Measurements from ENCODE around the gene RALGPS2.
A peak's percentile ranks its signal among the peaks of the same experiment; 100 is the strongest.
"Not testable (repeated sequence)": the region's sequence is repeated elsewhere in the genome, so short reads cannot be mapped to it uniquely, and the experiment has no call there.

RALGPS2 gene

GRCh38 chr1:178725466-178726086, 532 bp downstream of the RALGPS2 start:
- peak in 1 of 2 donors; percentile 34 for DNase-seq

GRCh38 chr1:178726087-178726517, 1.1 kb downstream of the RALGPS2 start:
- peak; percentile 74 to 84 for DNase-seq

- DNase-seq: peak in 1 of 2 donors; percentile 1
Measured at GRCh38 chr1:178726545-178726944, 1.5 kb downstream of the RALGPS2 start.

GRCh38 chr1:178727014-178727895, 2.2 kb downstream of the RALGPS2 start:
- no peak for DNase-seq

GRCh38 chr1:178733972-178734371, 8.9 kb downstream of the RALGPS2 start:
- DNase-seq: no peak

- DNase-seq: no peak
Measured at GRCh38 chr1:178738780-178739179, 13.7 kb downstream of the RALGPS2 start.

GRCh38 chr1:178739285-178740045, 14.4 kb downstream of the RALGPS2 start:
- DNase-seq: no peak

- no peak for DNase-seq
Measured at GRCh38 chr1:178740491-178740890, 15.4 kb downstream of the RALGPS2 start.

GRCh38 chr1:178740924-178741323, 15.9 kb downstream of the RALGPS2 start:
- DNase-seq: no peak

GRCh38 chr1:178743801-178744200, 18.8 kb downstream of the RALGPS2 start:
- DNase-seq: peak; percentile 20 to 52

- DNase-seq: no peak
Measured at GRCh38 chr1:178745260-178745659, 20.2 kb downstream of the RALGPS2 start.

- DNase-seq: no peak
Measured at GRCh38 chr1:178746345-178746744, 21.3 kb downstream of the RALGPS2 start.

GRCh38 chr1:178747361-178747760, 22.3 kb downstream of the RALGPS2 start:
- DNase-seq: not testable (repeated sequence)

GRCh38 chr1:178749581-178750166, 24.6 kb downstream of the RALGPS2 start:
- no peak for DNase-seq

GRCh38 chr1:178751046-178751445, 26.0 kb downstream of the RALGPS2 start:
- DNase-seq: no peak

GRCh38 chr1:178752891-178753290, 27.8 kb downstream of the RALGPS2 start:
- DNase-seq: no peak

- DNase-seq: not testable (repeated sequence)
Measured at GRCh38 chr1:178754655-178755256, 29.7 kb downstream of the RALGPS2 start.

- DNase-seq: peak; percentile 13 to 36
Measured at GRCh38 chr1:178768423-178768822, 43.4 kb downstream of the RALGPS2 start.

- no peak for DNase-seq
Measured at GRCh38 chr1:178772952-178773351, 47.9 kb downstream of the RALGPS2 start.

- DNase-seq: peak in 1 of 2 donors; percentile 59
Measured at GRCh38 chr1:178774263-178774662, 49.2 kb downstream of the RALGPS2 start.

GRCh38 chr1:178776553-178776952, 51.5 kb downstream of the RALGPS2 start:
- no peak for DNase-seq
